NAMALWA (cell line): ENCODE data around the gene VAV2.

Experiments used
- DNase-seq: peaks from one replicate; pipeline ENCODE4 v3.0.0-alpha.2; 2015; ENCODE audit warnings: low spot score

VAV2 gene

GRCh38 chr9:133980864-133981588, 11.1 kb downstream of the VAV2 start:
- DNase-seq: no peak

- no peak for DNase-seq
Measured at GRCh38 chr9:133979921-133980863, 11.9 kb downstream of the VAV2 start.

- peak; percentile 76 for DNase-seq
Measured at GRCh38 chr9:133979273-133979920, 12.7 kb downstream of the VAV2 start.

- DNase-seq: no peak
Measured at GRCh38 chr9:133978899-133979272, 13.2 kb downstream of the VAV2 start.

- no peak for DNase-seq
Measured at GRCh38 chr9:133978226-133978898, 13.8 kb downstream of the VAV2 start.

GRCh38 chr9:133977421-133978201, 14.5 kb downstream of the VAV2 start:
- no peak for DNase-seq

GRCh38 chr9:133976887-133977286, 15.2 kb downstream of the VAV2 start:
- DNase-seq: no peak

- no peak for DNase-seq
Measured at GRCh38 chr9:133976191-133976861, 15.8 kb downstream of the VAV2 start.

GRCh38 chr9:133975511-133975910, 16.6 kb downstream of the VAV2 start:
- DNase-seq: no peak

GRCh38 chr9:133974631-133975341, 17.3 kb downstream of the VAV2 start:
- no peak for DNase-seq

- no peak for DNase-seq
Measured at GRCh38 chr9:133973791-133974630, 18.1 kb downstream of the VAV2 start.

GRCh38 chr9:133973111-133973790, 18.9 kb downstream of the VAV2 start:
- no peak for DNase-seq

GRCh38 chr9:133971981-133972941, 19.9 kb downstream of the VAV2 start:
- no peak for DNase-seq

- peak; percentile 38 for DNase-seq
Measured at GRCh38 chr9:133971121-133971951, 20.8 kb downstream of the VAV2 start.

- DNase-seq: no peak
Measured at GRCh38 chr9:133970581-133971058, 21.5 kb downstream of the VAV2 start.
